ENCODE results near the gene ADGRL4. TPM values are rescaled to one million over a fixed set of nuclear protein-coding genes. Genes with fewer than 3 reads are reported as not detected.

Gene ADGRL4
- total RNA-seq, result 10 to 100 TPM in 2 of 4 donors, 1 to 10 TPM in 2; 2.8 to 22.4 (median 13.3) TPM

GRCh38 chr1:79006564-79006963 lies at the start of gene ADGRL4:
ADGRL4 (minus strand) TSS chr1:79006730; CDS start chr1:79006654, 76 bp downstream.
- WGBS, result 14% methylated on average over 21 of the region's 35 CpGs
- H3K27me3 ChIP-seq, result peaks cover 9% of the 10 kb centered on the region
- no peaks in the 10 kb centered on the region for H3K9me3 ChIP-seq
- TF ChIP-seq POLR2A (IDR thresholded peaks at IDR 0.05) (no peak), POLR2AphosphoS5 (IDR thresholded peaks at IDR 0.05) (no peak), EP300 (IDR thresholded peaks at IDR 0.05) (no peak), CTCF (IDR thresholded peaks at IDR 0.05) (no peak)
- peak within 1 kb of the TSS; percentile 60 for H3K27ac ChIP-seq
- DNase-seq (ENCODE audit: low spot score in 2 of 2), result no peak
- peak within 1 kb of the TSS; percentile 28 for H3K4me3 ChIP-seq
- H3K4me1 ChIP-seq, result no peaks in the 10 kb centered on the region
- H3K36me3 ChIP-seq, result no peaks in the 10 kb centered on the region

- TF ChIP-seq POLR2A (IDR thresholded peaks at IDR 0.05) (no peak), POLR2AphosphoS5 (IDR thresholded peaks at IDR 0.05) (no peak)
- H3K9me3 ChIP-seq, result no peaks in the 10 kb centered on the region
- DNase-seq (ENCODE audit: low spot score in 2 of 2), result no peak
- H3K4me3 ChIP-seq, result no peak overlapping the region
- no peak overlapping the region for H3K27ac ChIP-seq
- no peaks in the 10 kb centered on the region for H3K36me3 ChIP-seq
- WGBS, result 96% methylated on average over 15 of the region's 15 CpGs
- no peaks in the 10 kb centered on the region for H3K4me1 ChIP-seq
- no peaks in the 10 kb centered on the region for H3K27me3 ChIP-seq
Observed at GRCh38 chr1:79055856-79056255, 49.3 kb upstream of the ADGRL4 start.

GRCh38 chr1:79052829-79053449 lies 46.4 kb upstream of the ADGRL4 start:
- TF ChIP-seq POLR2AphosphoS5 (IDR thresholded peaks at IDR 0.05) (no peak), POLR2A (IDR thresholded peaks at IDR 0.05) (no peak), EP300 (IDR thresholded peaks at IDR 0.05) (no peak), CTCF (IDR thresholded peaks at IDR 0.05) (no peak)
- no peaks in the 10 kb centered on the region for H3K27me3 ChIP-seq
- H3K9me3 ChIP-seq, result no peaks in the 10 kb centered on the region
- H3K4me3 ChIP-seq, result peak overlapping the region; percentile 35
- 55% methylated on average over 4 of the region's 4 CpGs for WGBS
- no peaks in the 10 kb centered on the region for H3K36me3 ChIP-seq
- H3K27ac ChIP-seq, result no peak overlapping the region
- no peak for DNase-seq (ENCODE audit: low spot score in 2 of 2)
- H3K4me1 ChIP-seq, result no peaks in the 10 kb centered on the region

- TF ChIP-seq CTCF (IDR thresholded peaks at IDR 0.05) (no peak), POLR2A (IDR thresholded peaks at IDR 0.05) (no peak), EP300 (IDR thresholded peaks at IDR 0.05) (no peak)
- DNase-seq (ENCODE audit: low spot score in 2 of 2), result no peak
- Histone ChIP-seq H3K4me1 (no peaks in the 10 kb centered on the region), H3K4me3 (no peak overlapping the region), H3K27ac (no peak overlapping the region), H3K27me3 (no peaks in the 10 kb centered on the region), H3K9me3 (no peaks in the 10 kb centered on the region), H3K36me3 (no peaks in the 10 kb centered on the region)
- 83% methylated on average over 18 of the region's 18 CpGs for WGBS
Observed at GRCh38 chr1:79044974-79045650, 38.6 kb upstream of the ADGRL4 start.

GRCh38 chr1:79043506-79043905 lies 37.0 kb upstream of the ADGRL4 start:
- H3K4me1 ChIP-seq, result no peaks in the 10 kb centered on the region
- H3K27me3 ChIP-seq, result no peaks in the 10 kb centered on the region
- no peak for DNase-seq (ENCODE audit: low spot score in 2 of 2)
- TF ChIP-seq EP300 (IDR thresholded peaks at IDR 0.05) (no peak), POLR2AphosphoS5 (IDR thresholded peaks at IDR 0.05) (no peak), CTCF (IDR thresholded peaks at IDR 0.05) (no peak), POLR2A (IDR thresholded peaks at IDR 0.05) (no peak)
- 40% methylated on average over 4 of the region's 4 CpGs for WGBS
- no peaks in the 10 kb centered on the region for H3K9me3 ChIP-seq
- no peak overlapping the region for H3K27ac ChIP-seq
- H3K4me3 ChIP-seq, result no peak overlapping the region
- no peaks in the 10 kb centered on the region for H3K36me3 ChIP-seq

All from suprapubic skin (tissue), 4 donors.